ENCODE results near the gene EDEM1.

- no peak for TF ChIP-seq CTCF (IDR thresholded peaks at IDR 0.05; ENCODE audit: insufficient read depth, low read length, poor library complexity, severe bottlenecking)
- TF ChIP-seq EZH2phosphoT487 (conservative IDR thresholded peaks at IDR 0.05; ENCODE audit: low read length) = no peak
Observed at GRCh38 chr3:5221701-5222100, 34.2 kb downstream of the EDEM1 start.
